Osteoblast (primary cell): ENCODE results near the gene GRM5. TPM values are rescaled to one million over a fixed set of nuclear protein-coding genes. Genes with fewer than 3 reads are reported as not detected.

ENCODE experiments used
- DNase-seq: peaks from one replicate; pipeline ENCODE4 v3.0.0; 2011; ENCODE audit warnings: low spot score, mixed read lengths; ENCODE audit not compliant: insufficient read length; ENCODE audit errors: missing footprints
- H2AFZ ChIP-seq: 2 replicates; pipeline ENCODE4 v1.6.0; 2011; ENCODE audit warnings: mild to moderate bottlenecking, low read length
- H3K27ac ChIP-seq: 2 replicates; pipeline ENCODE4 v1.5.1; 2011; ENCODE audit warnings: mild to moderate bottlenecking, low read depth, low read length, moderate library complexity
- H3K27me3 ChIP-seq: 2 replicates; pipeline ENCODE4 v1.6.0; 2012; ENCODE audit warnings: mild to moderate bottlenecking, control low read depth, inconsistent platforms, low read length, moderate library complexity; ENCODE audit not compliant: insufficient read depth
- H3K36me3 ChIP-seq: 2 replicates; pipeline ENCODE4 v1.5.1; 2011; ENCODE audit warnings: mild to moderate bottlenecking, low read length, control low read depth, moderate library complexity; ENCODE audit not compliant: insufficient read depth
- H3K4me1 ChIP-seq: 2 replicates; pipeline ENCODE4 v1.5.1; 2011; ENCODE audit warnings: mild to moderate bottlenecking, low read length, control low read depth, moderate library complexity; ENCODE audit not compliant: insufficient read depth
- H3K4me2 ChIP-seq: 2 replicates; pipeline ENCODE4 v1.6.0; 2011; ENCODE audit warnings: mild to moderate bottlenecking, low read length; ENCODE audit not compliant: insufficient read depth
- H3K4me3 ChIP-seq: fragments of 200-600 bp; sonication (generic); 3 replicates; pipeline ENCODE4 v1.5.1; 2012; ENCODE audit warnings: mild to moderate bottlenecking, low read length, inconsistent platforms; ENCODE audit not compliant: insufficient read depth
- H3K79me2 ChIP-seq: 2 replicates; pipeline ENCODE4 v1.6.0; 2012; ENCODE audit warnings: mild to moderate bottlenecking, low read length, control low read depth, inconsistent platforms; ENCODE audit not compliant: insufficient read depth
- H3K9me3 ChIP-seq: 2 replicates; pipeline ENCODE4 v1.5.1; 2011; ENCODE audit warnings: low read depth, low read length, control low read depth
- H4K20me1 ChIP-seq: 2 replicates; pipeline ENCODE4 v1.6.0; 2012; ENCODE audit warnings: mild to moderate bottlenecking, low read length, control low read depth; ENCODE audit not compliant: insufficient read depth
- CTCF ChIP-seq: IDR thresholded peaks from 2 replicates; pipeline ENCODE4 v1.5.1; 2011; ENCODE audit warnings: mild to moderate bottlenecking, low read depth, low read length, moderate library complexity; ENCODE audit errors: extremely low read depth
- total RNA-seq: library from RNA; depleted of rRNA; stranded (reverse); fragments of >200 nt; gene quantifications from 2 replicates; pipeline ENCODE4 v1.2.3, GENCODE V29; 2012

GRM5 gene
- total RNA-seq, 1 donor, result not detected

DNA sequence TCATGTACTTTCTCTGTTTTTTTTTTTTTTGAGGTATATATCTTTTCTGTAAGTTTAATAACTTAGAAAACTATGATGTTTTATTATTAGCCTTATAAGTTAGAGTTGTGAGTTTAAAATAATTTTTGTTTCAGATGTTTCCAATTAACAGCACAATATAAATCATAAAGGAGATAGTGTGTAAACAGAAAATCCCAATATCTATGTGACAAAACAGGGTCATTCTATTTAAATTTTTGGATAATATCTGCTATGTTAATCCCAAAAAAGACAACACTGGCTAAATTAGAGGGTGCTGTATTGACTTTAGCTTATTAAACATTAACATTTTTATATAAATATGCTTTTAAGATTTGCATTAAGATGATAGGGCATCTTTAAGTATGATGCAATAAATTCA lies 410.1 kb downstream of the GRM5 start:
- DNase-seq, result no peak
- Histone ChIP-seq H3K27me3 (no peaks in the 10 kb centered on the region), H2AFZ (no peak overlapping the region), H3K4me2 (no peak overlapping the region), H3K27ac (no peak overlapping the region), H4K20me1 (no peaks in the 10 kb centered on the region), H3K4me3 (no peak overlapping the region), H3K4me1 (no peaks in the 10 kb centered on the region), H3K36me3 (no peaks in the 10 kb centered on the region), H3K79me2 (no peaks in the 10 kb centered on the region), H3K9me3 (no peaks in the 10 kb centered on the region)
- no peak for TF ChIP-seq CTCF

DNA sequence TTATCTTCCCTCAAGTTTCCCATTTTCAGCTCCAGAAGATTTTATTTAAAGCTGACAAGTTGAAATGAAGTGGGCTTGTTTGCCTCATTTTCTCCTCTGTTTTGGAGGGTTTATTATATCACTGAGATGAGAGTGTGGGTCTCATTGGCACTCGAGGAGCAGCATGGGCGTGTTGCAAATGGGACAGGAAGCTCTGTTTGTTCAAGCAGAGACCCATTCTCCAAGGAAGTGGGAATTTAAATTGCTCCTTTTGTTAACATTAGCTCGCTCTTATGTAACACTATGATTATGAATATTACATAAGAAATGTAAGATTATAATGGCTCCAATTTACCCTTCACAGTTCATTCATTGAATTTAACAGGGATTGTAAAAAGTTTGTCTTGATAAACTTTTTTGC lies 410.6 kb downstream of the GRM5 start:
- no peak for TF ChIP-seq CTCF
- Histone ChIP-seq H3K4me3 (no peak overlapping the region), H3K9me3 (no peaks in the 10 kb centered on the region), H3K27ac (no peak overlapping the region), H3K36me3 (no peaks in the 10 kb centered on the region), H3K4me2 (no peak overlapping the region), H4K20me1 (no peaks in the 10 kb centered on the region), H2AFZ (no peak overlapping the region), H3K27me3 (no peaks in the 10 kb centered on the region), H3K79me2 (no peaks in the 10 kb centered on the region), H3K4me1 (no peaks in the 10 kb centered on the region)
- DNase-seq, result no peak

- Histone ChIP-seq H3K4me2 (peak overlapping the region; percentile 57), H3K27me3 (no peaks in the 10 kb centered on the region), H3K9me3 (no peaks in the 10 kb centered on the region), H3K79me2 (no peaks in the 10 kb centered on the region), H4K20me1 (no peaks in the 10 kb centered on the region), H3K27ac (no peak overlapping the region), H2AFZ (peak overlapping the region; percentile 47), H3K4me1 (no peaks in the 10 kb centered on the region), H3K36me3 (no peaks in the 10 kb centered on the region), H3K4me3 (peak overlapping the region; percentile 33)
- no peak for TF ChIP-seq CTCF
- no peak for DNase-seq
Measured at GRCh38 chr11:88651556-88651955, 414.2 kb downstream of the GRM5 start.

GRCh38 chr11:88644724-88645123 lies 421.1 kb downstream of the GRM5 start:
- H3K27ac ChIP-seq, result no peak overlapping the region
- H3K4me3 ChIP-seq, result no peak overlapping the region
- no peak overlapping the region for H2AFZ ChIP-seq
- H3K9me3 ChIP-seq, result no peaks in the 10 kb centered on the region
- no peaks in the 10 kb centered on the region for H3K79me2 ChIP-seq
- DNase-seq, result no peak
- H3K36me3 ChIP-seq, result no peaks in the 10 kb centered on the region
- no peak overlapping the region for H3K4me2 ChIP-seq
- no peak for TF ChIP-seq CTCF
- H3K4me1 ChIP-seq, result no peaks in the 10 kb centered on the region
- H4K20me1 ChIP-seq, result no peaks in the 10 kb centered on the region
- no peaks in the 10 kb centered on the region for H3K27me3 ChIP-seq
